ENCODE results near the gene MAPK10.

MAPK10 gene

DNA sequence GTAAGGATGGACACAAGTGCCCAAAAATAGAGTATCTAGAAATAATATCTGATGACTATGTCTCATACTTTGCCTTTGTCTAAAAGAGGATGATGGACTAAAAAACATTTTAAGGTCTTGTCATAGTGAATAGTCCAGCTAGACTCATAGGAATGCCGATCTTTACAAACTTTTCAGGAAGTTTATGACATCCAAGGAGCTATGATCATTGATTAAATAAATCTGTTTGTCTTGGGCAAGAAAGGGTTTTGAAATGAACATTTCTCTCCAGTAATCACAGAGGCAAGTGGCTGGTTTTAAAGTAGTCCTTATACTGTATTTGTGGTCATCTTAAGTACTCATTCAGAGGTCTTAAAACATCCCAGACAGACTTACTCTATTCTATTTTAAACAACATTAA is 109.8 kb downstream of the MAPK10 start:
- Histone ChIP-seq H3F3A (ENCODE audit: control insufficient read depth, insufficient read depth) (no peaks in the 10 kb centered on the region), H3K27me3 (ENCODE audit: control insufficient read depth, low read length) (no peaks in the 10 kb centered on the region), H3K9me2 (replicated peaks; ENCODE audit: control insufficient read depth, low read length) (no peaks in the 10 kb centered on the region), H3K79me2 (ENCODE audit: control insufficient read depth, low read length) (peaks cover 33% of the 10 kb centered on the region), H3K27ac (ENCODE audit: low read depth, low read length) (no peak overlapping the region), H3K4me3 (ENCODE audit: low read length) (no peak overlapping the region), H3K36me3 (ENCODE audit: control insufficient read depth, low read length) (peaks cover 17% of the 10 kb centered on the region), H4K20me1 (ENCODE audit: control insufficient read depth, insufficient read depth, low read depth, low read length) (no peaks in the 10 kb centered on the region), H3K4me1 (ENCODE audit: control insufficient read depth, low read length) (no peaks in the 10 kb centered on the region), H3K4me2 (ENCODE audit: low read length) (no peak overlapping the region), H3K9me3 (ENCODE audit: control insufficient read depth, insufficient read depth, low read length) (no peaks in the 10 kb centered on the region)
- TF ChIP-seq EZH2phosphoT487 (IDR thresholded peaks at IDR 0.05; ENCODE audit: borderline replicate concordance, low read length): no peak
- TF ChIP-seq, protein P1, sequence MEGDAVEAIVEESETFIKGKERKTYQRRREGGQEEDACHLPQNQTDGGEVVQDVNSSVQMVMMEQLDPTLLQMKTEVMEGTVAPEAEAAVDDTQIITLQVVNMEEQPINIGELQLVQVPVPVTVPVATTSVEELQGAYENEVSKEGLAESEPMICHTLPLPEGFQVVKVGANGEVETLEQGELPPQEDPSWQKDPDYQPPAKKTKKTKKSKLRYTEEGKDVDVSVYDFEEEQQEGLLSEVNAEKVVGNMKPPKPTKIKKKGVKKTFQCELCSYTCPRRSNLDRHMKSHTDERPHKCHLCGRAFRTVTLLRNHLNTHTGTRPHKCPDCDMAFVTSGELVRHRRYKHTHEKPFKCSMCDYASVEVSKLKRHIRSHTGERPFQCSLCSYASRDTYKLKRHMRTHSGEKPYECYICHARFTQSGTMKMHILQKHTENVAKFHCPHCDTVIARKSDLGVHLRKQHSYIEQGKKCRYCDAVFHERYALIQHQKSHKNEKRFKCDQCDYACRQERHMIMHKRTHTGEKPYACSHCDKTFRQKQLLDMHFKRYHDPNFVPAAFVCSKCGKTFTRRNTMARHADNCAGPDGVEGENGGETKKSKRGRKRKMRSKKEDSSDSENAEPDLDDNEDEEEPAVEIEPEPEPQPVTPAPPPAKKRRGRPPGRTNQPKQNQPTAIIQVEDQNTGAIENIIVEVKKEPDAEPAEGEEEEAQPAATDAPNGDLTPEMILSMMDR (IDR thresholded peaks at IDR 0.05; ENCODE audit: low read depth, low read length, poor library complexity, severe bottlenecking): no peak

DNA sequence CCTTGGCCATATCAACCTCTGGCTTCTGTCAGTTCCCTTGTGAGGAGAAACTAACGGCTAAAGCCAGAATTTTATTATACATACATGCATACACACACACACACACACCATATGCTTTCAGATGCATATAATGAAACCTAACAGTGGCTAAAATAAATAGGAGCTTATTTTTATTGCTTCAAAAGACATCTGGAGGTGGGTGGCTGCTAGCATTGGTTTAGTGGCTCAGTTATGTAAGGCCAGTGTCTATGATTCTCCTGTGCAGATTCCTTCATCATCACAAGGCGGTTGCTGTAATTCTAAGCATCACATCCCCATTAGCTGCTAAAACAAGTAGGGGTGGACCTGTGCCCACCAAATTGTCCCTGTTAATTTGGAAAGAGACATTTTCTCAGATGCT is 110.8 kb downstream of the MAPK10 start:
- Histone ChIP-seq H3K4me1 (ENCODE audit: control insufficient read depth, low read length) (no peaks in the 10 kb centered on the region), H3K4me2 (ENCODE audit: low read length) (no peak overlapping the region), H3K27me3 (ENCODE audit: control insufficient read depth, low read length) (no peaks in the 10 kb centered on the region), H3K36me3 (ENCODE audit: control insufficient read depth, low read length) (peaks cover 16% of the 10 kb centered on the region), H3K79me2 (ENCODE audit: control insufficient read depth, low read length) (peaks cover 37% of the 10 kb centered on the region), H3K4me3 (ENCODE audit: low read length) (no peak overlapping the region), H3K27ac (ENCODE audit: low read depth, low read length) (no peak overlapping the region), H3F3A (ENCODE audit: control insufficient read depth, insufficient read depth) (no peaks in the 10 kb centered on the region), H3K9me2 (replicated peaks; ENCODE audit: control insufficient read depth, low read length) (no peaks in the 10 kb centered on the region), H4K20me1 (ENCODE audit: control insufficient read depth, insufficient read depth, low read depth, low read length) (no peaks in the 10 kb centered on the region), H3K9me3 (ENCODE audit: control insufficient read depth, insufficient read depth, low read length) (no peaks in the 10 kb centered on the region)
- TF ChIP-seq EZH2phosphoT487 (IDR thresholded peaks at IDR 0.05; ENCODE audit: borderline replicate concordance, low read length): no peak
- TF ChIP-seq, protein P1 (IDR thresholded peaks at IDR 0.05; ENCODE audit: low read depth, low read length, poor library complexity, severe bottlenecking): no peak

DNA sequence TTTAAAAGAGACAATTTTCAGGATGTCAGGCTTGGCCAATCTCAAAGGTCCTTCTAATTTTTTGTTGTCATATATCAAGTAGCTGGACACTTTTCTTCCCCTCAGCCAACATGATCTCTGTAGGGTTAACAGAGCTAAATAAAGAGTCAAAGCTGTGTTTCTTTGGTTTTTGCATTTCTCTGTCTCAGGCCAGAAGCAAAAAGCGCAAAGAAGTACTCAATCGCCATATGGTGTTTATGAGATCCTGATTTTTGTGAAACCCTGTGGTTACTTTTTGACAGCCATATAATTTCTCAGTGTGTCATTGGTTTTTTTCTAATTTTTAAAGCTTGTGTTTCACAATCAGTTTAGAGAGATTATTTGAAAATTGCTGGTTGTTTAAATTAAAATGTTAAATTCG is 111.9 kb downstream of the MAPK10 start:
- no peak overlapping the region for H3K4me3 ChIP-seq (ENCODE audit: low read length)
- peaks cover 43% of the 10 kb centered on the region for H3K79me2 ChIP-seq (ENCODE audit: control insufficient read depth, low read length)
- no peaks in the 10 kb centered on the region for H3K4me1 ChIP-seq (ENCODE audit: control insufficient read depth, low read length)
- no peak overlapping the region for H3K27ac ChIP-seq (ENCODE audit: low read depth, low read length)
- H3K9me3 ChIP-seq (ENCODE audit: control insufficient read depth, insufficient read depth, low read length): peaks cover under 1% of the 10 kb centered on the region; the same call in 1 of the 2 replicates
- TF ChIP-seq EZH2phosphoT487 (IDR thresholded peaks at IDR 0.05; ENCODE audit: borderline replicate concordance, low read length): no peak
- TF ChIP-seq, protein P1 (IDR thresholded peaks at IDR 0.05; ENCODE audit: low read depth, low read length, poor library complexity, severe bottlenecking): no peak
- no peaks in the 10 kb centered on the region for H3K27me3 ChIP-seq (ENCODE audit: control insufficient read depth, low read length)
- no peaks in the 10 kb centered on the region for H4K20me1 ChIP-seq (ENCODE audit: control insufficient read depth, insufficient read depth, low read depth, low read length)
- no peak overlapping the region for H3K4me2 ChIP-seq (ENCODE audit: low read length)
- H3K36me3 ChIP-seq (ENCODE audit: control insufficient read depth, low read length): peaks cover 27% of the 10 kb centered on the region
- H3F3A ChIP-seq (ENCODE audit: control insufficient read depth, insufficient read depth): no peaks in the 10 kb centered on the region
- H3K9me2 ChIP-seq (replicated peaks; ENCODE audit: control insufficient read depth, low read length): no peaks in the 10 kb centered on the region
